PC-9 (cell line): ENCODE measurements around the gene NAV3.

Source experiments
- EZH2 ChIP-seq: fragments of 200-600 bp; sonication (generic); IDR thresholded peaks from 2 replicates; pipeline ENCODE4 v1.8.0; 2017; ENCODE audit warnings: antibody characterized with exemption, low read depth
- TF ChIP-seq, protein P1 (sequence below): fragments of 200-600 bp; sonication (generic); conservative IDR thresholded peaks from 2 replicates; pipeline ENCODE4 v1.6.1; 2017; ENCODE audit warnings: mixed run types, antibody characterized with exemption, mild to moderate bottlenecking, moderate library complexity

DNA sequence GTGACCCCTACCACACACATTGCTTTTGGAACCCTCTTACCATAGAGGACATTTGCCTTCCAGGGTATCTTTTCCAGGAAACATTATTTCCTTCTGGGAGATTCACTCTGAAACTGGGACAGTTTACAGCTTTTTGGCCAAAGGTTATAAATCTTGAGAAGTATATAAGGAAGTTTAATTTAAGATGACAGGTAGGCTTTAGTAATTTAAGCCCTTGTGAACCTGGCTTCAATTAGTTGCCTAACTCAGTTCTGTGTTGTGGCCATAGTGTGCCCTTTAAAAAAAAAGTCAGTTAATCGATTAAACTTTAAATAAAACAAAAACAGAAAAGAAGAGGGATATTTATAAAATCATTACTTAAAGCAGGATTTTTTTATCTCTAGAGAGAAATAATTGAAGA is 142.9 kb downstream of the NAV3 start:
- no peak for TF ChIP-seq EZH2
- TF ChIP-seq, protein P1, sequence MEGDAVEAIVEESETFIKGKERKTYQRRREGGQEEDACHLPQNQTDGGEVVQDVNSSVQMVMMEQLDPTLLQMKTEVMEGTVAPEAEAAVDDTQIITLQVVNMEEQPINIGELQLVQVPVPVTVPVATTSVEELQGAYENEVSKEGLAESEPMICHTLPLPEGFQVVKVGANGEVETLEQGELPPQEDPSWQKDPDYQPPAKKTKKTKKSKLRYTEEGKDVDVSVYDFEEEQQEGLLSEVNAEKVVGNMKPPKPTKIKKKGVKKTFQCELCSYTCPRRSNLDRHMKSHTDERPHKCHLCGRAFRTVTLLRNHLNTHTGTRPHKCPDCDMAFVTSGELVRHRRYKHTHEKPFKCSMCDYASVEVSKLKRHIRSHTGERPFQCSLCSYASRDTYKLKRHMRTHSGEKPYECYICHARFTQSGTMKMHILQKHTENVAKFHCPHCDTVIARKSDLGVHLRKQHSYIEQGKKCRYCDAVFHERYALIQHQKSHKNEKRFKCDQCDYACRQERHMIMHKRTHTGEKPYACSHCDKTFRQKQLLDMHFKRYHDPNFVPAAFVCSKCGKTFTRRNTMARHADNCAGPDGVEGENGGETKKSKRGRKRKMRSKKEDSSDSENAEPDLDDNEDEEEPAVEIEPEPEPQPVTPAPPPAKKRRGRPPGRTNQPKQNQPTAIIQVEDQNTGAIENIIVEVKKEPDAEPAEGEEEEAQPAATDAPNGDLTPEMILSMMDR: no peak
